GM20000 (cell line): ENCODE data around the gene PAAF1.

Experiments
- DNase-seq: peaks from one replicate; pipeline ENCODE4 v3.0.0; 2012; ENCODE audit warnings: low spot score
- TF ChIP-seq, protein P1 (sequence below): IDR thresholded peaks from 2 replicates; pipeline ENCODE4 v1.5.1; 2012; ENCODE audit warnings: mild to moderate bottlenecking, control low read depth; ENCODE audit errors: extremely low read depth, missing control alignments

Gene PAAF1

GRCh38 chr11:73852049-73852448, 24.8 kb upstream of the PAAF1 start:
- TF ChIP-seq, protein P1, sequence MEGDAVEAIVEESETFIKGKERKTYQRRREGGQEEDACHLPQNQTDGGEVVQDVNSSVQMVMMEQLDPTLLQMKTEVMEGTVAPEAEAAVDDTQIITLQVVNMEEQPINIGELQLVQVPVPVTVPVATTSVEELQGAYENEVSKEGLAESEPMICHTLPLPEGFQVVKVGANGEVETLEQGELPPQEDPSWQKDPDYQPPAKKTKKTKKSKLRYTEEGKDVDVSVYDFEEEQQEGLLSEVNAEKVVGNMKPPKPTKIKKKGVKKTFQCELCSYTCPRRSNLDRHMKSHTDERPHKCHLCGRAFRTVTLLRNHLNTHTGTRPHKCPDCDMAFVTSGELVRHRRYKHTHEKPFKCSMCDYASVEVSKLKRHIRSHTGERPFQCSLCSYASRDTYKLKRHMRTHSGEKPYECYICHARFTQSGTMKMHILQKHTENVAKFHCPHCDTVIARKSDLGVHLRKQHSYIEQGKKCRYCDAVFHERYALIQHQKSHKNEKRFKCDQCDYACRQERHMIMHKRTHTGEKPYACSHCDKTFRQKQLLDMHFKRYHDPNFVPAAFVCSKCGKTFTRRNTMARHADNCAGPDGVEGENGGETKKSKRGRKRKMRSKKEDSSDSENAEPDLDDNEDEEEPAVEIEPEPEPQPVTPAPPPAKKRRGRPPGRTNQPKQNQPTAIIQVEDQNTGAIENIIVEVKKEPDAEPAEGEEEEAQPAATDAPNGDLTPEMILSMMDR, result no peak
- no peak for DNase-seq

DNA sequence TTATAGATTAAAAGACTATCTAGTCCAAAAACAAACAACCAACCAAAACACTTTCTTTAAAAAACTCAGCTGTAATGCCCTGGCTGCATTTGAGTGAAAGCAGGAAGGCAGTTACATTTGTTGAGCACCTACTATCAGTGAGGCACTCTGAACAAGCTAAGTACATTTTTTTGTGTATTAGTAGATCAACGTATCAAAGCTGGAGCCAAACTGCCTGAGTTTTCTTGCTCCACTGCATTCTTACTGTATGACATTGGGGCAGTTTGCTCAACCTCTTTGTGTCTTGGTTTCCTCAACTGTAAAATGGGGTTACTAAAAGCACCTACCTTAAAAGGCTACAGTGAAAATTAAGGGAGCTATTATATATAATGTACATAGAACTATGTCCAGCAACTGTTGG, 22.1 kb upstream of the PAAF1 start:
- DNase-seq, result no peak

DNA sequence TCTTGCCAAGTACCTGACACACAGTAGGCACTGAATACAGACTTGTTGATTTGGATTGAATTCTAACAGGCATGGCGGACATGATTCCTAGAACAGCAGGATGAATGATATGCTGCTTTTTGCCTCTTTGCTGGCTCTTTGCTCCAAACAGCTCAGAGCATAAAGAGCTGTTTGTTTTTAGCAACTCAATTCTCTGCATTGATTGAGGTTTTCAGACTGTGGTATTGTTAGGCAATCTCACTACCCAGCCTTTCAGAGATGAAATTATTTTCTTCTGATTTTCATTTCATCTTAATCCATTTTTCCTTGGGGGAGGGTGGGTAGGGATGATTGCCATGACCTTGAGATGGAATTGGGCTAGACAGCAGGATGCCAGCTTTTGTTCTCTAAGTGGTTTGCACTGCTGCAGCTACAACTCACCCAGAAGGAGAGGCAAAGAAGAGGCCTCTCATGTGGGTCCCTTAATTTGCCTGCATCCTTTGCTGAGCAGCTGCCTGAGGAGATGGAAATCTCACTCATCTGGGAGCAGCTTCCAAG, 20.7 kb upstream of the PAAF1 start:
- TF ChIP-seq, protein P1, result no peak

More for the DNA sequence above, 22.1 kb upstream of the PAAF1 start:
- TF ChIP-seq, protein P1, result no peak

DNA sequence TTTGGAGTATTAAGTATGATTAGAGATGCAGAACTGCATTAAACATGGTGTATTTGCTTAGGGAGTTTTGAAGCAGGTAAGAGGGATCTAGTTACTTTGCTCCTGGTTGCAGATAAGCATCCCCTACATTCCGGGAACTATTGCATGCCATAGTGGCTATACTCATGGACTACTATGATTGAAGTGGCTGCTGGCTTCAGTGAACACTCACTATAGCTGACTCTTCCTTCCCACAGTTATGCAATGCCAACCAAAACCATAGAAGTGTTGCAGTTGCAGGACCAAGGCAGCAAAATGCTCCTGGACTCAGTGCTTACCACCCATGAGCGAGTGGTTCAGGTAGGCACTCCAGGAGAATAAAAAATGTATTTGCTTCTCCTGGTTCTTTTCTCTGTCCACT, 17.1 kb upstream of the PAAF1 start:
- no peak for DNase-seq
- TF ChIP-seq, protein P1, result no peak

More for the DNA sequence above, 20.7 kb upstream of the PAAF1 start:
- no peak for DNase-seq

DNA sequence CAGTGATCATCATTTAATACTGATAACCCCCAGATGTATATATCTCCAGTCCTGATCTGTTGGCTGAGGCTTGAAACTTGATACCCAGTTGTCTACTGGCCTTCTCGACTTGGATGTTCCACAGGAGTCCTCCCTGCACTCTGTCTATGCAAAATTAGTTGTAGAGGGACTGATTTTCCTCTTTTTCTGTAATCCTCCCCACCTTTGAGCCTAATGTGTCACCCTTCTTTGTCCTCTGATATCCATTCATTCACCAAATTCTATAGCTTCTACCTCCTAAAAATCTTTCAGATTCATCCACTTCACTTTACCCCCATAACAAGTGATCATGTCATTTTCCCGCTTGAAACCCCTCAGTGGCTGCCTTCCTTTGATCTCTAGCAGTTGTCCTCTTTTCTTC, 16.6 kb upstream of the PAAF1 start:
- no peak for DNase-seq
- TF ChIP-seq, protein P1, result no peak

DNA sequence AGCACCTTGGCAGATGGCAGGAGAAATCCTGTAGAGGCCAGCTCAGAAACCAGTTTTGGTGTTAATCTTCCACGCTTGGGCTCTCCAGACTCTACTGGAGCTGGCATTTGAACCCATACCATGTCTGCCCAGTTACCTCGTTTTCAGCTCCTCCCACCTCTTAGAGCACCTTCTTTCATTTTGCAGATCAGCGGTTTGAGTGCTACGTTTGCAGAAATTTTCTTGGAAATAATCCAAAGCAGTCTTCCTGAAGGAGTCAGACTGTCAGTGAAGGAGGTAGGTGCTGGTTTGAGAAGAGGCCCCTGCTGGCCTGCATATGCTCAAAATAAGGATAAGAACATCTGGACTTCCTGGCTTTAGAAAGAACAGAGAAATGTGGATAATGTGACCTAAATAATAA, 13.8 kb upstream of the PAAF1 start:
- no peak for DNase-seq
- TF ChIP-seq, protein P1, result no peak

DNA sequence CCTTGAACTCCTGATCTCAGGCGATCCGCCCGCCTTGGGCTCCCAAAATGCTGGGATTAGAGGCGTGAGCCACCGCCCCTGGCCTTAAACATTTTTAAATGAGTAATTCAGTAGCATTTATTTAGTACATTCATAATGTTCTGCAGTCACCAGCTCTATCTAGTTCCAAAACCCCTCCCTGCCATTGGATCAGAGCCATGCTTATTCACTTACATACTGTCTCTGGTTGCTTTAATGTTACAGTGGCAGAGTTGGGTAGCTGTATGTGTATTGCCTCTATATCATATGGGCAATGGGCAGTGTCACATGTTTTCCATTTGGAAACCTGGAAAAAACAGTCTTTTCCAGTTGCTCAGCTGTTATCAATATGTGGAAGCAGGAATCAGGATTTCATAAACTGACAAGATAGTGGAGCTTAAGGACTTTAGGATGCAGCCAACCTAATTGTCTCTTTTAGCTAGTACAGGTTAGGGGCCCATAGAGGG, 10.7 kb upstream of the PAAF1 start:
- DNase-seq, result no peak
- TF ChIP-seq, protein P1, result no peak
